Right kidney (tissue), 1 donor: ENCODE results near the gene MARCHF3.
"Not testable (repeated sequence)": the region's sequence is repeated elsewhere in the genome, so short reads cannot be mapped to it uniquely, and the experiment has no call there.

Source experiments
- DNase-seq: peaks from one replicate; pipeline ENCODE4 v3.0.0-alpha.2; 2016

MARCHF3 gene

GRCh38 chr5:126954981-126955380 is 75.4 kb downstream of the MARCHF3 start:
- DNase-seq: no peak

DNA sequence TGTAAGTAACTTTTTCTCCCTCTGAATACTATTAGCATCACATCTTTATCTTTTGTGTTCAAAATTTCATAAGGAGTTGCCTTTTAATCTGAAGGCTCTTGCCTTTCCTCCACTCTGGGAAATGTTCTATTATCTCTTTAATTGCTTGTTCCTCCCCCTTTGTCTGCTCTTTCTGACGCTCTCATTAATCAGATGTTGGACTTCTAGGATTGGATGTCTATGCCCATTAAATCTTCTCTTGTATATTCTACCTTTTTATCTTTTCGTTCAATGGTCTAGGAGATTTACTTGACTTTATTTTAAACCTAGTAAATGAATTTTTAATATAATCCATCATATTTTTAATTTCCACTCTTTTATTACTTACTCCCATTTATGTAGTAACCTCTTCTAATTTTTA is 76.7 kb downstream of the MARCHF3 start:
- DNase-seq: no peak

DNA sequence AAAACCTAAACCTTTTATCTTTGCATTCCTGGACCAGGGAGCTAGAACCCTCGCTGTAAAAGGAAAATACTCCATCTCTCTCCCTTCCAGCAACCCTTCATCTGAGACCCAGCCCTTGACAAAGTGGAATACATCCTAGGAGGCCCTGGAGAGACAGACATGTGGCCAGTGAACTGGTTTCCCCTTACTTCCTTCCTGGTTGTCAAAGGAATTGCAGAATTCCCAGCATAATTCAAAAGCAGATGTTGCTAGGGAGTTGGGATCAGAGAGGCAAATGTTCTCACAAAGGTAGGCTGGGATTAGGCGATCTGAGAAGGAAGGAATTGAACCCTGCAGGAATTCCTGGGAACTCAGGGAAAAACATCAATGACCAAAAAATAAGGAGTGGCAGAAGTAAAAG is 80.9 kb downstream of the MARCHF3 start:
- no peak for DNase-seq

DNA sequence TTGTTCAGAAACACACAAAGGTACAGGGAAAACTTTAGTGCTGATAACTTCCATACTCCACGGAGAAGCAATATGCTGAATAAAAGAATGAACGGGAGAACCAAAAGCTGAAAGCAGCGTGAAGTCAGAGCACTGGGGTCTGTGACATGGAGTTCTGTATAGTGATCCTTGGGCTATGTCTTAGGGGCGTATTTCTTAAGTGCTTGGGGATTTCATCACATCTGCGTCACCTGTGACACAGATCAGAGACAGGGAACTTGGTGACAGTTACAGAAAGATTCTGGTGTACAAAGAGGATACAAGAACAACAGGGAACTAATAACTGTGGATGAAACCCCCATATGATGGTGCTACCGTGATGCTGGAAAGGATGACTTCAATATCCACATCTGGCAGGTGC is 81.9 kb downstream of the MARCHF3 start:
- no peak for DNase-seq

DNA sequence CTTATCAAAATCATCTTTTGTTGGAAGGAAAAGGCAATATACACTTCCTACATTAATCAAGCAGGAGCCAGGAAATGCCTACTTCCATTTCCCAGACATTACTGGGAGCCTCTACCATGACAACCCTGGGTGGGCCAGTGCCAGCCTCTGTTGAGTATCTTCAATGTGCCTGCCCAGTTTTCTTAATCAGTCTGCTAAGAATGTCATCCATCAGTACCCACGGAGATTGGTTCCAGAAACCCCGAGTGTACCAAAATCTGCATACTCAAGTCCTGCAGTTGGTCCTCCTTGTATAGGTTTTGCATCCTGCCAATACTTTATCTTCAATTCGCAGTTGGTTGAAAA is 82.4 kb downstream of the MARCHF3 start:
- no peak for DNase-seq

GRCh38 chr5:126947146-126948010 is 83.0 kb downstream of the MARCHF3 start:
- no peak for DNase-seq

GRCh38 chr5:126942908-126943307 is 87.5 kb downstream of the MARCHF3 start:
- DNase-seq: not testable (repeated sequence)

DNA sequence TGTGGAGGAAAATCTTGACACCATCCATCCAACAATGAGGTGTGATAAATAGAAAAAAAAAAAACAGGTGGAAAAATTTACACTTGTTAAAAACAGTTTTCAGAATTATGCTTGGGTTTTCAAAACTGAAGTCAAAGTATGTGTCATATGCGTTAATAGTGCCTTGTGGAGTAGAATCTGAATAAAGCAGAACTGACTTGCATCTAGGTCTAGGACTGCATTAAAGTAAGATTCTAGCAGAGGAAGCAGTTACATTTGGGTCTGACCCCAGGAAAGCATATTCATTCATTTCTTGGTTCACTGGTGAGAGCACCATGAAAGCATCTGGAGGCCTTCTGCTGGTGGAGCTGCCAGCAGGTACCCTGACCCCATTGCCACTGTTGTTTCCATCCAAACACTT is 89.0 kb downstream of the MARCHF3 start:
- DNase-seq: no peak

DNA sequence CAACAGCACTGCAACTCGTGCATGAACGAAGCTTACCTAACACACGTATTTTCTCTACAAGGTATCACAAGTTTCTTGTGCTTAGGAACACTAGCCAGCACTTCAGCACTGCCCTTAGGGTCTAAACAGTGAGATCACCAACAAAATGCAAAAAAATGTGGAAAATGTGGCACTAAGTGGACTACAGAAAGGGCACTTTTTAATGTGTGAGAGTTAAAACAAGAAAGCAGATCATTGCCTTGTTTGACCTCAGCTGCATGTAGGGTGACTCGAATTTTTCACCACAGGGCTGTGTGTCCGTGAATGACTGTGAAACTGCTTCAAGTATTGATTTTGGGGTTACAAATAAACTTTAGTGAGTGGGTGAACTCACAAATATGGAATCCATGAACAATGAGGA is 90.5 kb downstream of the MARCHF3 start:
- DNase-seq: no peak

- no peak for DNase-seq
Observed at GRCh38 chr5:126938466-126938865, 91.9 kb downstream of the MARCHF3 start.

DNA sequence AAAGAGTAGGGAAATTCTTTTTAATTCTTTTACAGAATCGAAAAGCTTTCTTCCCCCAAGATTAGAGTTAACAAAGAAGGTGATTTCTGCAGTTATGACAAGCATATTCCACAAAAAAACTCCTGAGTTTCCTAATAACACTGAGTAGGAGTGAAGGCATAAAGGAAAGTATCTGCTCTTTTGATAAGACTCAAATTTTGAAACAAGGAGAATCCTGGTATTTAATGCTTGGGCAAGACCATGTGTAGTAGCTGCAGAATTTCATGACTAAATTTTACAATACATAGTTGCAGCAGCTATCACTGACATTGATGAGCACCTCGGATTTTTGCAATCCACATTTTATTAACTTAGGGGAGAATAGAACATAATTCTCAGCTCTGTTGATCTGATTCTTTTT is 92.6 kb downstream of the MARCHF3 start:
- DNase-seq: no peak

DNA sequence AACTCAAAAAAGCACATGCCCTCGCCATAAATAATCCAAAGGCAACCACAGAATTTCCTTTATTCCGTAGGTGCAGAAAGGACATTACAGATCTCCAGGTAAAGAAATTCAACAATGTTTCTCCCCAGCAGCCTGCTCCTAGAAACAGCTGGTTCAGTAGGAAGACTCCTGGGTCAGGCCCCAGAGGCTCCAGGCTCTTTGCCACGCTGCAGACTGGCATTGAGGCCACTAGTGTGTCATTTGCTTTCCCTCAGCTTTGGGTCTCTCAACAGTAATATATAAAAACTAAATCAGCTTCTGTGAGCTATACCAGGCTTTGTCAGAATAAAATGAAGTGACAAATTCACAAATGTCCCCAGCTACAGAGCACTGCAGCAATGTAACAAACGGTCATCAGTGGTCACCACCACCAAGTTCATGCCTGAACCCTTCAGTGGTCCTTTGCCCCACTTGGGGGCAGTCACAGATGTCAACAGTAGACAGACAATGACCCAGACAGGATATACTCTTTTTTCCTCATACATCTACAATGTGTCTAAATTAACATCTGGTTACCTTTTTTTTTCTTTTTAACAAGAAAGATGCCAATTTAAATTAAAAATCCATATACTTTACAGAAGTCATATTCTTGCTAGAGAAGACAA is 93.5 kb downstream of the MARCHF3 start:
- no peak for DNase-seq

GRCh38 chr5:126931963-126932660 is 98.2 kb downstream of the MARCHF3 start:
- no peak for DNase-seq

DNA sequence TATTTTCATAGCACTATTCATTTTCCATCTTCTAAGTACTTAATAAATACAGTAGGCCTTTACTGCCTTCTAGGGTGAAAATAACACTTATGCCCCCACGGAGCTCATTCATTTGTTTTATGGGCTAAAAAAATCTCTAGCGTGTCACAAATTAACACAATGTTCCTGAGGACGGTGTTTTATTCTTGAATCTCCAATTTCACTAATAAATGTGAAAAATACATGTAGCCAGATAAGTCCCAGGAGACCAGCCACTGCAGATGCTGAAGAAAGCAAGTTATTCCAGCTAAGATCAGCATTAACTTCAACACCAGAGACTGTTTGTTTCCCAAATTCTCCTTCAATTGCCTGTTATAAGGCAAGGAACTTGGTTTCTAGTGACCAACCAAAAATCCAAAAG is 102.3 kb downstream of the MARCHF3 start:
- DNase-seq: no peak

DNA sequence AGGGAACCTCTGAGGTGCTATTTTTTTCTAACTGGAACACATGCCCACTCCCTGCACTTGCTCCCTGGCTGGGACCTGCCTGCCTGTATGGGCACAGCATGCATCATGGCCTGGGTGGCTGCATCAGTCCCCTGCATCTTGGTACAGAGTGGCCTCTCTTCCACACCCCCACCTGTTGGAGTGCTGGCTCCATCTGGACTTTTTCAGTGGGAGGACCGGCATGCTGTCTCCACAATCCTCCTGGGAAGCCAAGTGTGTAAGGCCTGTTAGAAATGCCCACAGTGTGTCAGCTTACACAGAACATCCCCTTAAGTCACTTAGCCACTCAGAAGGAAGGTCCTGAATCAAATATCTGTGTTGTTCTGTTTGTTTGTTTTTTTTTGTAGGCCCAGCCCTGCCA is 102.9 kb downstream of the MARCHF3 start:
- DNase-seq: no peak

DNA sequence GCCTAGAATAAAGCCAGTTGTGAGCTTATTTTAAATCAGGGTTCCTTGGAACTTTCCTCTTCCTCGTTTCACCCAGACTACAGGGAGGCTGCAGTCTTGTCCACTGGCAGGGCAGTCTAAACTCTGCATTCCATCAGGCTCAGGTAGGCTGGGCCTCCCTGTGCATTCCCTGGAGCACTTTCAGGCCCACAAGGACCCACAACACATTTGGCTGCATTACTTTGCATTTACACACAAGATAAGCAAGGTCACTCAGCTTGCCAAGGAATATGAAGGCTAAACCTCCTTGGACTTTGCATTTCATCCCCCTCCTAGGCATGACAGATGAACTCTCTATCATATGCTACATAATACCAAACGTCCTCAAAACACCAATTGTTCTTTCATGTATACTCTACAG is 104.2 kb downstream of the MARCHF3 start:
- DNase-seq: no peak

DNA sequence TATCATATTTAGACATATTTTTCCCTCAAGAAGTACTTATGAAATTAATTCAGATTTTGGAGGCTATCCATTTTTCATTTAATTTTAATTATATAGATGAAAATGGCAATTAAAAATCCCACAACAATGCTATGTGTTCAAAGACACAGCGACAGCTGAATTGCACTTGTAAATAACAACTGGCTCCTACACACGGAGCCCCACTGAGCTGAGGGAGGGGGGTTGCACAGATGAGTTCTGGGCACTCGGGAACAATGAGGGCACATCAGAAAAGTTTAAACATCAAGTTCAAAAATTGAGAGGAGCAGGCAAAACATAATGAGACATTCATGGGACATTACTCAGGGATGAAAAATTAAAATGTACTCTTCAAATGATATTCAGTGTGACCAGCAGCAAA is 104.9 kb downstream of the MARCHF3 start:
- DNase-seq: no peak

GRCh38 chr5:126924331-126925033 is 105.9 kb downstream of the MARCHF3 start:
- no peak for DNase-seq

DNA sequence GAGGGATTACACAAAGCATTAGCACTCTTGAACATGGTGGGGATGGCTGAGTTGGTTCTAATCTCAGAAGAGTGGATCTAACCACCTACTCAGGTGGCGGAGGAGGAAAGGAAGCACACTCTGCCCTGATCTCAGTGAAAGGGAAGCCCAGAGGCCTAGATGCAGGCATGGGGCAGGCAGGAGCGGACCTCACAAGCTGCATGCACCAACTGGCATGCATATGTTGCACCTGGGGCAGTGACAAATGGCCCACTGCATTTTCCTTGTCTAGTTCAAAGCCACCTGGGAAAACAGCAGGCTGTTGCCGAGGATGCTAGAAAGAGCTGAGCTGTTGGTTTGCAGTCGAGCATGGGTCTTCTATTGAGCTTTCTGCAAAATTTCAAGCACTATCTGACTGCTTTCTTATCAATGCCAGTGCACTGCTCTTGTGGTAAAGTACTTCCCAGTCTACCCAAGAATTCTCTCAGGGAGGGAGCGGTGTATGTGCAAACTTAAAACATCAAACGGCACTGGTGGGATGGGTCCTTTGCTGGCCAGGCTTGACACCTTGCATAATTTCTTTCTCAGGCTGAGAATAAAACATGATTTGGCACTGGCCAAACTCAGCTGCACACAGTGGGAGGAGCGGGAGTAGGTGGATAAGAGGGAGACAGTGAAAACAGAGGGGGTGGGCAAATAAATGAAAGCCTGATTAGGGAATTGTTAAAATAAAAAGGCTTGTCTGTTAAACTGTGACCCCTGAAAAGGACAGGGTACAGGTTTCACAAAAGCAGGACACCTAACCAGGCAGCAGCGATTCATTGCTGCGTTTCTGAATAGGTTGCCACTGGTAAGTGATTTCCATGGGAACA is 108.9 kb downstream of the MARCHF3 start:
- DNase-seq: no peak

- DNase-seq: no peak
Observed at GRCh38 chr5:126920291-126920690, 110.1 kb downstream of the MARCHF3 start.

DNA sequence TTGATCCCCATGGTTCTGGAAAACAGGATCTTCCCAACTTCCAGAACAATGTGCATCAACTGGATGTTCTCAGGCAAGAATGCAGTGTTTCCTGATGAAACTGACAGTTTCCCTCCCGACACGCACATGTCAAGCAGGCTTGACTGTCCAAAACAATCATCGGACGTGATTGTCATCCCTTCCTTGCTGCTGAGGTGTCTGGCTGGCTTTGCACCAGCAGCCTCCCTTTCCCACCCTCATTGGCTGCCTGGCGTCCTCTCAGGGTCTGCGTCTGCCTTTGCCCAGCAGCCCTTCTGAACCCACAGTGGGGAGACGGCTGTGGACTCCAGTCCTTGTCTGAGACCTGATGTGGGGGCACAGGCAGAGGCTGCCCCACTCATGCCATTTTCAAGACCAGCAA is 110.8 kb downstream of the MARCHF3 start:
- no peak for DNase-seq

GRCh38 chr5:126918615-126918957 is 111.8 kb downstream of the MARCHF3 start:
- DNase-seq: no peak
